KOPT-K1 (cell line): ENCODE measurements around the gene PPP2R5C.

Experiments used
- H3K27ac ChIP-seq: fragments of 200-600 bp; sonication (generic); 2 replicates; pipeline ENCODE4 v1.5.1; 2016; ENCODE audit warnings: antibody characterized with exemption, mild to moderate bottlenecking, low read depth, low read length; ENCODE audit not compliant: poor library complexity, severe bottlenecking
- H3K36me3 ChIP-seq: fragments of 200-600 bp; sonication (generic); 2 replicates; pipeline ENCODE4 v1.5.1; 2017; ENCODE audit warnings: antibody characterized with exemption, mild to moderate bottlenecking, low read length, moderate library complexity; ENCODE audit not compliant: insufficient read depth
- H3K9me3 ChIP-seq: fragments of 200-600 bp; sonication (generic); 2 replicates; pipeline ENCODE4 v1.5.1; 2017; ENCODE audit warnings: antibody characterized with exemption, low read length, mild to moderate bottlenecking; ENCODE audit not compliant: insufficient read depth, poor library complexity, severe bottlenecking

Gene PPP2R5C

DNA sequence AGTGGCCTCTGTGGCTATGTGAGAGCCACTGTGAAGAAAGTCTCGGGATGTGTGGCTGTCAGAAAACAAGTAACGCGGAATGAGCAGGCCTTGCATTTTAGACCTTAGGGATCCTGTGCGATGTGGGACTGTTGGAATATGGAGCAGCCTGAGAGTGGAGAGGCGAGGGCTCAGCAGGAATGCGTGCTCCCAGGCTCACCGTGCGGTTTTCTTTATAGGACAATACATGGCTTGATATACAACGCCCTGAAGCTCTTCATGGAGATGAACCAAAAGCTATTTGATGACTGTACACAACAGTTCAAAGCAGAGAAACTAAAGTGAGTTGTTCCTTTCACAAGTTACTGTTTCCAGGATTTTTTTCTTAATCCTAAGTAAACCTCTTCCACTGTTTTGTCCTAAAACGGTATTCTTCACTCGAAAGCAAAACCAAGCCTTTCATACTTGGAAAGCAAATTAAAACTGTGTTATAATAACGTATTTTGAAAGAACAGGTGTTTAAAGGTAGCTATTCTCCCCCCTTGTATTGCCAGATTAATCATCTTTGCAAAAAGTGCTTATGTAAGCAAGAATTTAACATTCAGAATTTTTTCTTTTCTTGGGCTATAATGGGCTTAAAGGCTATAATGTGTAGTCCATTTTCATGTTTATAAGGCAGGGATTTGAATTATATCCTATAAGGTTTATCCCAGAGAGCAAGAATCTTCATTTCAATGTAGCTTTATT, 148.0 kb downstream of the PPP2R5C start:
- Histone ChIP-seq H3K27ac (no peak overlapping the region), H3K36me3 (peaks cover 98% of the 10 kb centered on the region), H3K9me3 (no peaks in the 10 kb centered on the region)

DNA sequence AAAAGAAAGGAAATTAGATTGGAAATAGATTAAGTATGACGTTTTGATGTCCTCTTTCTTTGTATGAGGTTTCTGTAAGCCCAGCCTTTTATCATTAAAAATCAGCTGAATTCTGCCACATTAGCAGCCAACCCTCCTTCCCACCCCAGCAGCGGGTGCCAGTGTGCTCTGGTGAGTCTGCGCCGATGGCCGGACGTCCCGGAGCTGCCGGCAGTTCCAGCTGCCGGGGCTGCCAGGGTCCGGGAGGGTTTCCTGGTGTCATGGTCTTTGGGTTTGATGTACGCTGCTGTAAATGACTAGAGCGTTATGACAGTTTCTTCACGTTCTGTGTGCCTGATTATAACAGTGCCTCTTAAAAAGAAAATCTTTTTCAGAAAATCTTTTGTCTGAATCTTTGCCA, 151.3 kb downstream of the PPP2R5C start:
- no peak overlapping the region for H3K27ac ChIP-seq
- peaks cover 87% of the 10 kb centered on the region for H3K36me3 ChIP-seq
- H3K9me3 ChIP-seq = no peaks in the 10 kb centered on the region

DNA sequence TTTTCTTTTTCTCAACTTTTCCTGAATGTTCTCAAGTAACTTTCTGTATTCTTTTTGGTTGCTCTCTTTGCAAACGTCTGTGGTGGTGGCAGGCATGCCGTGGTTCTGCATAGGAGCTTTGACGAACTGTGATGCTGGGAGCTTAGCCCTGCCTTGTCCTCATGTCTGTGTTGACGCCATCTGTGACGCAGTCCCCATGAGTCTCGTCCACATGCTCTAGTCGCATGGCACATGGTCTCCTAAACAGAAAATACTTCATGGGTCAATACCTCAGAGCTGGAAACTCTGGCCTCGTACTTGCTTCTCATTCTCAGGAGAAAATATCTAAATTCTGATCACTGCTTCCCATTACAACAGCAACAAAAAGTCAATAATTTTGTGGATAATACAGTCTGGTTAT, 152.6 kb downstream of the PPP2R5C start:
- Histone ChIP-seq H3K27ac (no peak overlapping the region), H3K9me3 (no peaks in the 10 kb centered on the region), H3K36me3 (peaks cover 84% of the 10 kb centered on the region)

DNA sequence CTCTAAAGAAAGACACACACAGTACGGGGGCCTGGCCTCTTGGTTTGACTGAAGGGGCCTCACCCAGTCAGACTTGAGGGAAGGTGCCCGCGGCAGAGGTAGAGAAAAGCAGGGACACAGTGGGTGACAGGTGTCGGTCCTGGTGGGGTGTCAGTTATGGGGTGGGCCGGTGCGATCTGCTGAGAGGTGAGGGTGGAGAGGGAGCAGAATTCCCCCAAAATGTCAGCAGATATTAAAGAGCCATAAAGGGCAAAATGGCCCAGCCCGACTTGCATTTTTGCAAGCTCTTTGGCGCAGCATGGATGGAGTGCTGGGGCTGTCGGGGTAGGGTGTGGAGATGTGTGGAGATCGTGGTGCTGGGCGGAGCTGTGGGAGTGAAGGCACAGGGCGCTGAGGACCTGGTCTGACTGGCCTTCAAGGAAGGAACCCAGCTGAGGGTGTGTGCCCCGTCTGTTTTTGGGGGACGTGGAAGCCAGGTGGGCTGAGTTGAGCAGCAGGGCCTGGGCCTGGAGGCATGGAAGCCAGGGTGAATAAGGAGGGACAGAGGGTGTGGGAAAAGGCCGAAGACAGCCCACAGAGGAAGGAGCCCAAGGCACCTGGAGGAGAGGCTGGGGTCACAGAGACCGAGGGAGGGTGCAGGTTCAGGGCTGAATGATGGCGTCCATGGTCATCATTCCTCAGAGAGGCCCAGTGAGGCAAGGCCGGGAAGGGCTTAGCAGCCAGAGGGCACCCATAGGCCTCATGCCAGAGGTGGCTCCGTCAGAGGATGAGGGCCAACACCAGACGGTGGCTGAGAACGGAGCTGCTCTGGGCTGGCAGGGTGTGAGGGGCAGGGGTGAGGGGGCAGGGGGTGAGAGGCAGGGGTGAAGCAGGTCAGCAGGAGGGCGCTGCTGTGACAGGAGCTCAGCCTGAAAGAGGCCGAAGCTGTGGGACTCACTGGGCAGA, 154.6 kb downstream of the PPP2R5C start:
- H3K9me3 ChIP-seq = no peaks in the 10 kb centered on the region
- H3K36me3 ChIP-seq = peaks cover 81% of the 10 kb centered on the region
- no peak overlapping the region for H3K27ac ChIP-seq

DNA sequence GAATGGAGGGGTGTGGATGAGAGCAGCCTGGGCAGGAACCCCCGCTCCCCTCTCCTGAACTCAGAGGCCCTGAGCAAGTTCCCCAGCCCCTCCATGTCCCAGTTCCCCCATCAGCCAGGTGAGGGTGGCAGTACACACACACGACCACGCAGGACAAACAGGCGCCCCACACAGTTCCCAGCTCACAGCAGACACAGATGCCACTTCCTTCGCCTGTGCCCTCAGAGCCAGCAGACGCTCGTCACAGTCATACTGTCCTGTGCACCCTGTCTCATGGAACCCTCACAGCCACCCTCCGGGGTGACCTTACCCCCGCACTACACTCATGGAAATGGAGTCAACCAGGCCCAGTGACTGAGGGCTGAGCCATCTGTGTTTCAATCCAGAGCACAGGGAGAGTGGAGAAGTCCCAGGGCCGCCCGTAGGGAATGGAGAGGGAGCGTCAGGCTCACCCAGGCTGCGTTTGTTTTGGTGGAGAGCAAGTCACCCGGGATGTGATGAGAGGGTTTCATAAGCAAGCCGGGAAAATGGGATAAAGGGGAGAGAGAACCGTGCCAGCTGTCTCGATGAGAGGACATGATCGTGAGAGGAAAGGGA, 155.4 kb downstream of the PPP2R5C start:
- Histone ChIP-seq H3K36me3 (peaks cover 82% of the 10 kb centered on the region), H3K27ac (no peak overlapping the region), H3K9me3 (no peaks in the 10 kb centered on the region)

GRCh38 chr14:101917413-101918017, 156.0 kb downstream of the PPP2R5C start:
- H3K36me3 ChIP-seq = peaks cover 78% of the 10 kb centered on the region
- H3K27ac ChIP-seq = no peak overlapping the region
- H3K9me3 ChIP-seq = no peaks in the 10 kb centered on the region

DNA sequence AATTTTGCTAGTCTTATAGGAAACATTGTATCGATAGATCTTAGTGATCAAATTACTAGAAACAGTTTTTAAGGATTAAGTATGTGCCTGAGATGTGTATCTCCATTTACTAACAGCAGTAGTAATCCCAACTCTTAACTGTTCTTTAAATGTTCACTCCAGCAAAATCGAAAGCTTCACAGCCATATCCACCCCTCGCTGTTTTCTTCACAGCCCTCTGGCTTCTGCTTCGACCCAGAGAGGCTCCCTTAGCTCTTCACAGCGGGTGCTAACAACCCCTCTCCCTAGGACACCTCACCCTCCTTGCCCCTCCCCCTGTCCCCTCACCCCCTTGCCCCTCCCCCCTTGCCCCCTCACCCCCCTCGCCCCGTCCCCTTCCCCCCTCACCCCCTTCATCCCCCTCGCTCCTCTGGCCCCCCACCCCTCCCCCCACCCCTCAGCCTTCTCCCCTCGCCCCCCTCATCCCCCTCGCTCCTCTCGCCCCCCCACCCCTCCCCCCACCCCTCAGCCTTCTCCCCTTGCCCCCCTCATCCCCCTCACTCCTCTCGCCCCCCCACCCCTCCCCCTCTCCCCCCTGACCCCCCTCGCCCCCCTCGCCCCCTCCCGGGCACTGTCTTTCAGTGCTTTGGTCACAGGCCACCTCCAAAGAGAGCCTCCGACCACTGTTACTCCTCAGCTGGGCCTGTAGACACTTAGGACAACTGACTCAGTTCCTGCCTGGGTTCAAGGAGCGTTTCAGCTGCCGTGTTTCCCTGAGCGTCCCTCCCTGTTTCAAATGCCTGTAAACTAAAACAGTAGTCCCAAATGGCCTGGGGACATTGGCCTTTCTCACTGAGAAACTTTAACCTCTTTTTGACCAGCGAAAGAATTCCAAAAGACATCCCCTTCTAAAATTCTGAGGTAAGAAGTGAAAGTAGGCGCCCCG, 156.8 kb downstream of the PPP2R5C start:
- H3K27ac ChIP-seq = no peak overlapping the region
- H3K36me3 ChIP-seq = peaks cover 70% of the 10 kb centered on the region
- no peaks in the 10 kb centered on the region for H3K9me3 ChIP-seq

GRCh38 chr14:101920271-101920670, 158.8 kb downstream of the PPP2R5C start:
- Histone ChIP-seq H3K36me3 (peaks cover 63% of the 10 kb centered on the region), H3K27ac (no peak overlapping the region), H3K9me3 (no peaks in the 10 kb centered on the region)

DNA sequence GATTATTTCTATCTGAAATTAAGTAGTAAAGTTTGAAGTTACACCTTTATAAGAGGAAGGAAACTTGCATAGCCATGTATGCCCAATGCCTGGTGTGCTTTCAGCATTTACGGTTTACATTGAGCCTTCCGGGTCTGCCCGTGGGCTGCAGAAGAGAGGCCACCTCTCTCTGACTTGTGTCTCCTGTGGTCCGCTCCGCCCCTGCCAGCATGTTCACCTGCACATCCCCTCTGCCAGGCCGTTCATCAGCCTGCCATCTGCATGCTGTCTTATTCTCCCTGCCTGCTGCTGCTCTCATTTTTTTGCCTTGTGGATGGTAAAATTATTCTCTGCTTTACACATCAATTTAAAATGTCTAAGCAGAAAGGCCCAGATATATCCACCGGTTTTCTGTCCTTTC, 161.4 kb downstream of the PPP2R5C start:
- H3K36me3 ChIP-seq = peaks cover 52% of the 10 kb centered on the region
- no peaks in the 10 kb centered on the region for H3K9me3 ChIP-seq
- H3K27ac ChIP-seq = no peak overlapping the region

- H3K9me3 ChIP-seq = no peaks in the 10 kb centered on the region
- H3K27ac ChIP-seq = no peak overlapping the region
- H3K36me3 ChIP-seq = peaks cover 49% of the 10 kb centered on the region
These were observed 163.6 kb downstream of the PPP2R5C start for GRCh38 chr14:101925152-101925551.

GRCh38 chr14:101926085-101926484, 164.6 kb downstream of the PPP2R5C start:
- no peak overlapping the region for H3K27ac ChIP-seq
- H3K9me3 ChIP-seq = no peaks in the 10 kb centered on the region
- H3K36me3 ChIP-seq = peaks cover 40% of the 10 kb centered on the region

DNA sequence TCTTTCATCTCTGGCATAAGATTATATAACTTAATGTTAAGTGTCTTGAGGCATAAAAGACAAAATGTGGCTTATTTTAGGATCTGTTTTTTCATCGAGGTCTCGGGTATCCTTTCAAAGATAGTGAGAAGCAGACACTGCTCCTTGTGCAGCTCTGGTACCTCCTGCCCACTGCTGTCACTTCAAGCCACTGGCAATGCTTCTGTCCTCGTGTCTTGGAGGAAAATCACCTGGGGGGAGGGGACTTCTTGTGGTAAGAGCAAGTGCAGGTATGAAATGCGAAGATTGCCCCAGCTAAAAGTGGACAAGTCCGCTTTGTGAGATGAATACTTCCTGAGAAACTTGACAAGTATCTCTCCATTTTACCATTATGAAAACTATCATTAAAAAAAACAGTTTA, 165.1 kb downstream of the PPP2R5C start:
- Histone ChIP-seq H3K27ac (no peak overlapping the region), H3K9me3 (no peaks in the 10 kb centered on the region), H3K36me3 (peaks cover 35% of the 10 kb centered on the region)

DNA sequence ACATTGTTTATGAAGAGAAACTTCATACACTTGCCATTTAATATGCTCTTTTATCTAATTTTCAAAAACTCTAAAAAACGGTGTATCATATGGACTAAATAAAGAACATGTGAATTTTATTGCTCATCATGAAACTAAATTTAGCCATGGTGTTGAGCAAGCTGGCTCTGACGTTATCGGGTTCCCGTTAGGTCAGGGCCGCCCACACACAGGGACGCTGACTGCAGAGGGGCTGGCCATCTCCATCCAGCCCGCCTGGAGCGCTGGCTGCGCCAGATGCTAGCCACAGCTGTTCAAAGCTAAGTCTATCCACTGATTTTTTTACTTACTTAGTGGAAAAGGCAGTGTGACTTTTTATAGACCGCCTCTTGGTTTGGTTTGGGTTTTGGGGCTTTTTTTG, 166.3 kb downstream of the PPP2R5C start:
- no peak overlapping the region for H3K27ac ChIP-seq
- H3K9me3 ChIP-seq = no peaks in the 10 kb centered on the region
- peaks cover 29% of the 10 kb centered on the region for H3K36me3 ChIP-seq

DNA sequence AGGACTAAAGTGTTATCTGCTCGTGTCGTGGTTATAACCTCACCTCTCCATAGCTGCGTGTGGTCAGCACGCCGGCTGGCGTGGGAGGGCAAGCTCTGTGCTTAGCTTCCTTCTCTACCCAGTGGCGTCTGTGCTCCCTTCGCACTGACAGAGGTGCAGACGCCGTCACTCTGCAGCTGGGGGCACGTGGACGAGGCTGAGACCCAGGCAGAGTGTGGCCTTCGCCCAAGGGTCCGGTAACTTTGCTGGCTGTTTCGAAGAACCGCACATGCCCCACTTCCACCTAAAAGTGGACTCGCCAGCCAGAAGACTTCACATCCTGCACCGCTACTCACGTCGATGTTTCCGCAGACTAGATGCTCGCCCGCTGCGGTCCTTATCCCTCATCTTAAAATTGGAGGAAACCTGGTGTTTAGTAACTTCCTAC, 166.9 kb downstream of the PPP2R5C start:
- H3K9me3 ChIP-seq = no peaks in the 10 kb centered on the region
- H3K36me3 ChIP-seq = peaks cover 29% of the 10 kb centered on the region
- no peak overlapping the region for H3K27ac ChIP-seq
